Fibroblast of upper back skin (primary cell): ENCODE data around the gene GRAMD2B.

Source experiments
- DNase-seq: peaks from one replicate; pipeline ENCODE4 v3.0.0-alpha.2; 2013

Gene GRAMD2B

GRCh38 chr5:126450907-126451306 is 27.7 kb downstream of the GRAMD2B start:
- DNase-seq = no peak

GRCh38 chr5:126452477-126452876 is 29.3 kb downstream of the GRAMD2B start:
- DNase-seq = no peak

GRCh38 chr5:126454081-126454480 is 30.9 kb downstream of the GRAMD2B start:
- peak; percentile 10 for DNase-seq

GRCh38 chr5:126454535-126454934 is 31.3 kb downstream of the GRAMD2B start:
- no peak for DNase-seq

GRCh38 chr5:126455264-126455663 is 32.1 kb downstream of the GRAMD2B start:
- no peak for DNase-seq

- no peak for DNase-seq
Observed at GRCh38 chr5:126455728-126456127, 32.5 kb downstream of the GRAMD2B start.

- DNase-seq = no peak
Observed at GRCh38 chr5:126456217-126456820, 33.1 kb downstream of the GRAMD2B start.

- DNase-seq = no peak
Observed at GRCh38 chr5:126460459-126460858, 37.2 kb downstream of the GRAMD2B start.

GRCh38 chr5:126460977-126461376 is 37.8 kb downstream of the GRAMD2B start:
- DNase-seq = no peak

GRCh38 chr5:126461838-126462237 is 38.6 kb downstream of the GRAMD2B start:
- DNase-seq = no peak

- DNase-seq = peak; percentile 16
Observed at GRCh38 chr5:126462239-126463014, 39.2 kb downstream of the GRAMD2B start.

GRCh38 chr5:126464016-126464415 is 40.8 kb downstream of the GRAMD2B start:
- DNase-seq = no peak

- DNase-seq = no peak
Observed at GRCh38 chr5:126464959-126465358, 41.8 kb downstream of the GRAMD2B start.

GRCh38 chr5:126468091-126468490 is 44.9 kb downstream of the GRAMD2B start:
- DNase-seq = no peak

- no peak for DNase-seq
Observed at GRCh38 chr5:126469536-126470316, 46.5 kb downstream of the GRAMD2B start.

- DNase-seq = peak; percentile 38
Observed at GRCh38 chr5:126470529-126470928, 47.3 kb downstream of the GRAMD2B start.

GRCh38 chr5:126471247-126471646 is 48.0 kb downstream of the GRAMD2B start:
- no peak for DNase-seq

GRCh38 chr5:126471875-126472537 is 48.8 kb downstream of the GRAMD2B start:
- peak; percentile 77 for DNase-seq

- no peak for DNase-seq
Observed at GRCh38 chr5:126472538-126472889, 49.3 kb downstream of the GRAMD2B start.

- peak; percentile 58 for DNase-seq
Observed at GRCh38 chr5:126477294-126478117, 54.3 kb downstream of the GRAMD2B start.

GRCh38 chr5:126479810-126480209 is 56.6 kb downstream of the GRAMD2B start:
- no peak for DNase-seq

GRCh38 chr5:126480824-126481223 is 57.6 kb downstream of the GRAMD2B start:
- no peak for DNase-seq
